Measurements from ENCODE around the gene KRT27. TPM values are rescaled to one million over a fixed set of nuclear protein-coding genes. Genes with fewer than 3 reads are reported as not detected.

The KRT27 gene
- total and polyA plus RNA-seq, 4 donors: not detected

DNA sequence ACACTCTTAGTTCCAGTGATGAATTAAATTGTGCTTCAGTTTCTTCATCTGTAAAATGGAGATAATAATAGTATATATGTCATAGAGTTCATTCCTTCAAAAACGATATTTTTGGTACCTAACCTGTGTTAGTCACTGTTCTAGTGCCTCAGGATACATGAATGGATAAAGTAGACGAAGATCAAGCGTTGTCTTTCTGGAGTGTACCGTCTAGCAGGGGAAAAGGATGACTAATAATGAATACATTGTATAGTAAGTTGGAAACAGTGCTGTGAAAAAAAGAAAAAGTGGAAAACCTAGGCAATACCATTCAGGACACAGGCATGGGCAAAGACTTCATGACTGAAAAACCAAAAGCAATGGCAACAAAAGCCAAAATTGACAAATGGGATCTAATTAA is 31.5 kb upstream of the KRT27 start:
- Histone ChIP-seq H3K4me1 (ENCODE audit: control insufficient read depth in 1 of 2, insufficient read depth in 2 of 2, low read length in 2 of 2) (peaks cover 3 to 6% of the 10 kb centered on the region in 2 donors), H3K9me3 (ENCODE audit: control insufficient read depth, low read length) (no peaks in the 10 kb centered on the region), H3K4me3 (ENCODE audit: low read length in 2 of 2) (no peak overlapping the region), H3K27me3 (ENCODE audit: control insufficient read depth in 1 of 2, insufficient read depth in 2 of 2, low read length in 1 of 2) (no peaks in the 10 kb centered on the region), H3K36me3 (ENCODE audit: control insufficient read depth in 1 of 2, insufficient read depth in 2 of 2, low read length in 1 of 2) (no peaks in the 10 kb centered on the region), H3K27ac (ENCODE audit: low read depth in 1 of 2, low read length in 2 of 2) (no peak overlapping the region)
- intact Hi-C loops (cut with DNase I): no loop called here
- 58 to 74% methylated on average over 4 of the region's 4 CpGs for WGBS, 2 donors
- ATAC-seq (ENCODE audit: low FRiP score) (no peak), DNase-seq (no peak)

DNA sequence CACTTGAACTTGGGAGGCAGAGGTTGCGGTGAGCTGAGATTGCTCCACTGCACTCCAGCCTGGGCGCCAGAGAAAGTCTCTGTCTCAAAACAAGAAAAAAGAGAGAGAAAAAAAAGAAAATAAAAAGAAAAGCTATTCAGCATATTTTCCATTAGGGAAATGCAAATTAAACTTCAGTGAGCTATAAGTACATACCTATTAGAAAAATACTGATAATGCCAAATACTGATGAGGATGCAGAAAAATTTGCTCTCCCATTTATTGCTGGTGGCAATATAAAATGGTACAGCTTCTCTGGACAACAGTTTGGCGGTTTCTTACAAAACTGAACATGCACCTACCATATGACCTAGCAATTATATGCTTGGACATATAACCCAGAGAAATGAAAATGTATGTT is 30.3 kb upstream of the KRT27 start:
- H3K9me3 ChIP-seq (ENCODE audit: control insufficient read depth, low read length): no peaks in the 10 kb centered on the region
- no peak overlapping the region for H3K27ac ChIP-seq (ENCODE audit: low read depth in 1 of 2, low read length in 2 of 2)
- no peaks in the 10 kb centered on the region for H3K27me3 ChIP-seq (ENCODE audit: control insufficient read depth in 1 of 2, insufficient read depth in 2 of 2, low read length in 1 of 2)
- DNase-seq (no peak), ATAC-seq (ENCODE audit: low FRiP score) (no peak)
- intact Hi-C loops (cut with DNase I): no loop called here
- H3K4me1 ChIP-seq (ENCODE audit: control insufficient read depth in 1 of 2, insufficient read depth in 2 of 2, low read length in 2 of 2): peaks cover 3 to 6% of the 10 kb centered on the region in 2 donors
- 91% methylated on average over 3 of the region's 3 CpGs for WGBS, 2 donors
- H3K4me3 ChIP-seq (ENCODE audit: low read length in 2 of 2): no peak overlapping the region
- no peaks in the 10 kb centered on the region for H3K36me3 ChIP-seq (ENCODE audit: control insufficient read depth in 1 of 2, insufficient read depth in 2 of 2, low read length in 1 of 2)

DNA sequence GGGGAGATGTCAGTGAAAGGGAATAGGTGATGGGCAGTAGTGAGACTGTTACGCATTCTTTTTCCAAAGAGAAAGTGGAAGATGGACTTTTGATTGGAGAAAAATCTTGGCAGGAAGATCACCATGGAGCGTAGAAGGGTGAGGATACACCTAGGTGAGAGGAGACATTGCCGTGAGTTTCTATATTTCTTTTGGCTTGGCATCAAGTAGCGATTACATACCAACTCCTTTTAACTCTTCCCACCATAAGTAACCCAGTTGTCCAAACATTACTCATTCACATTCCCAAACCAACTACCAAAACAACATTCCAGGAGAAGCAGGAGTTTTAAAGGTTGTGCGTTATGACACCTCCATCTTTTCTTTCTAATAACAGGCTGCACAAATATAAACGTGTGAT is 28.1 kb upstream of the KRT27 start:
- H3K27me3 ChIP-seq (ENCODE audit: control insufficient read depth in 1 of 2, insufficient read depth in 2 of 2, low read length in 1 of 2): no peaks in the 10 kb centered on the region
- H3K9me3 ChIP-seq (ENCODE audit: control insufficient read depth, low read length): no peaks in the 10 kb centered on the region
- ATAC-seq (ENCODE audit: low FRiP score): no peak
- intact Hi-C loops (cut with DNase I): no loop called here
- no peak overlapping the region for H3K27ac ChIP-seq (ENCODE audit: low read depth in 1 of 2, low read length in 2 of 2)
- no peak overlapping the region for H3K4me3 ChIP-seq (ENCODE audit: low read length in 2 of 2)
- H3K36me3 ChIP-seq (ENCODE audit: control insufficient read depth in 1 of 2, insufficient read depth in 2 of 2, low read length in 1 of 2): no peaks in the 10 kb centered on the region
- WGBS, 2 donors: 33 to 37% methylated on average over 6 of the region's 6 CpGs
- DNase-seq: no peak
- H3K4me1 ChIP-seq (ENCODE audit: control insufficient read depth in 1 of 2, insufficient read depth in 2 of 2, low read length in 2 of 2): peaks cover 3 to 6% of the 10 kb centered on the region in 2 donors

DNA sequence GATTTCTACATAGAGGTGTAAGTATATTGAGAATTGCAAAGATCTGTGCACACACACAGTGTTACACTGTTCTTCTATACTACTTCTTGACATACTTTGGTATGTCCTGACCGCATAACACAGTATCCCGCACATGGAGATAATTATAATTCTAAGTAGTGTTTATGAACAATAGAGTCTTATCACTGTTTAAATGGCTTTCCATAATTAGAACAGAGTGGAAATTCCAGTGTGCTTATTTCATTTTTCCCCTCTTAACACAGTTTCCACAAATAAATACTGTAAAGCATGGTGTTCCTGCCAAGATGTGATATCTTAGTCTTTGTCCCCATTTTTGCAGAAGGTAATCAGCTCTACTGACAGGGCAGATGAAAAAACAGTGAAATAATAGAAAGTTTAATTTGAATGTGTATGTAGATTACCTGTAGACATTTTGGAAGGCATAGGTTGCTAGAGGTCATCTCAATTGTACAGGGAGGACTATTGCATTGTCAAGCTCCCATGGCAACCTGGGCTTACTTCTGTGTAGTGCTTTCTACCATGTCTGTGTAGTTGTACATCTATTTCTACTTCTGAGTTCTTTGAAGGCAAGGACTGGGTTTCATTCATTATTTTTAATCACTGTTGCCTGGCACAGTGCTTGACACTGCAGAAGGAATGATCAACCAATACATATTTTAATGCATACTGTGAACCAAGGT is 27.5 kb upstream of the KRT27 start:
- intact Hi-C loops (cut with DNase I): loop anchor here (5.0 to 10.0 kb wide), 2 partner anchors 97 to 735 kb away; no protein-coding TSS in a partner anchor
- no peak overlapping the region for H3K4me3 ChIP-seq (ENCODE audit: low read length in 2 of 2)
- peaks cover 3 to 6% of the 10 kb centered on the region in 2 donors for H3K4me1 ChIP-seq (ENCODE audit: control insufficient read depth in 1 of 2, insufficient read depth in 2 of 2, low read length in 2 of 2)
- WGBS, 2 donors: 3 to 5% methylated on average over 2 of the region's 2 CpGs
- ATAC-seq (ENCODE audit: low FRiP score) (no peak), DNase-seq (no peak)
- peaks cover 2% of the 10 kb centered on the region for H3K9me3 ChIP-seq (ENCODE audit: control insufficient read depth, low read length)
- no peaks in the 10 kb centered on the region for H3K27me3 ChIP-seq (ENCODE audit: control insufficient read depth in 1 of 2, insufficient read depth in 2 of 2, low read length in 1 of 2)
- no peaks in the 10 kb centered on the region for H3K36me3 ChIP-seq (ENCODE audit: control insufficient read depth in 1 of 2, insufficient read depth in 2 of 2, low read length in 1 of 2)
- no peak overlapping the region for H3K27ac ChIP-seq (ENCODE audit: low read depth in 1 of 2, low read length in 2 of 2)

DNA sequence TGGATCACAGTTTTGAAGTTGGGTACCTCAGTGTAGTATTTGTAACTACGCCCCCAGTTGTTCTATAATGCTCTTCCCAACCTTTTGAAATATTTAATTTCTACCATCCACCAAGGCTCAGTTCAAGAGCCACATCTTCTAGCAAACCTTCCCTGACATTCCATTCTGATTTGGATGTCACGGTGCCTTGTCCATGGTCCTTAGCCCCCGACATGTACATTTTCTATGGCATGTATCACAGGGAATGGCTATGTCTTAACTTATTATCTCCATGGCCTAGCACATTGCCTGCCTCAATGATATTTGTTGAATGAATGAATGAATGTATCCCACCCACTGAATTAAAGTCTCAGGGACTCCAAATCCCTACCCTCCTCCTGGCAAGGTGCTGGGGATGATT is 23.8 kb upstream of the KRT27 start:
- H3K4me1 ChIP-seq (ENCODE audit: control insufficient read depth in 1 of 2, insufficient read depth in 2 of 2, low read length in 2 of 2): peaks cover 3 to 6% of the 10 kb centered on the region in 2 donors
- no peak overlapping the region for H3K27ac ChIP-seq (ENCODE audit: low read depth in 1 of 2, low read length in 2 of 2)
- ATAC-seq (ENCODE audit: low FRiP score): no peak
- H3K4me3 ChIP-seq (ENCODE audit: low read length in 2 of 2): no peak overlapping the region
- no peaks in the 10 kb centered on the region for H3K36me3 ChIP-seq (ENCODE audit: control insufficient read depth in 1 of 2, insufficient read depth in 2 of 2, low read length in 1 of 2)
- H3K27me3 ChIP-seq (ENCODE audit: control insufficient read depth in 1 of 2, insufficient read depth in 2 of 2, low read length in 1 of 2): no peaks in the 10 kb centered on the region
- 83 to 87% methylated on average over 3 of the region's 3 CpGs for WGBS, 2 donors
- H3K9me3 ChIP-seq (ENCODE audit: control insufficient read depth, low read length): peaks cover 2% of the 10 kb centered on the region
- intact Hi-C loops (cut with DNase I): loop anchor here (5.0 to 10.0 kb wide), 2 partner anchors 101 to 739 kb away; no protein-coding TSS in a partner anchor
- DNase-seq: no peak

DNA sequence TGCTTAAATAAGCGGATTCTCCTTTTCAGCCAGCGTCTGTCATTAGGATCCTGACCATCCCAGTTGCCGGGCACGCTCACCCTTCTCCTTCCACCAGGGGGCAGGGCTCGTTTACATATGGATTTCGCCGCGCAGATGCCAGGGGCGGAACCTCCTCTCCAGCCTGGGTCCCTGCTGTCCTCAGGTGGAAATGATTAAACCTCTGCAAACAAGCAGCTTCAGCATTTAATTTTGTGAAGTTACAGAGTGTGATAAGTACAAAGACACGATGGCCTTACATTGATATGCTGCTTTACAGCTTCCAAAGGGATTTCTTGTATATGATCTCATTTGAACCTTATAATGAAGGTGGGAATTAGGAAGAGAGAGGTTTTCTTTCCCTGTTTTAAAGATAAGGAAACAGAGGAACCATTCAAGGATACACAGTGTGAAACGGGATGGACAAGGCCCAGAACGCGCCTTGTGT is 21.3 kb upstream of the KRT27 start:
- Histone ChIP-seq H3K36me3 (ENCODE audit: control insufficient read depth in 1 of 2, insufficient read depth in 2 of 2, low read length in 1 of 2) (no peaks in the 10 kb centered on the region), H3K27me3 (ENCODE audit: control insufficient read depth in 1 of 2, insufficient read depth in 2 of 2, low read length in 1 of 2) (no peaks in the 10 kb centered on the region), H3K4me1 (ENCODE audit: control insufficient read depth in 1 of 2, insufficient read depth in 2 of 2, low read length in 2 of 2) (no peaks in the 10 kb centered on the region), H3K4me3 (ENCODE audit: low read length in 2 of 2) (no peak overlapping the region), H3K9me3 (ENCODE audit: control insufficient read depth, low read length) (peaks cover 2% of the 10 kb centered on the region), H3K27ac (ENCODE audit: low read depth in 1 of 2, low read length in 2 of 2) (no peak overlapping the region)
- WGBS, 2 donors: 14 to 15% methylated on average over 13 of the region's 13 CpGs
- DNase-seq: peak; percentile 75 to 90
- ATAC-seq (ENCODE audit: low FRiP score): peak; percentile 74
- intact Hi-C loops (cut with DNase I): loop anchor here (2.0 to 10.0 kb wide), 4 partner anchors 519 to 863 kb away; no protein-coding TSS in a partner anchor

DNA sequence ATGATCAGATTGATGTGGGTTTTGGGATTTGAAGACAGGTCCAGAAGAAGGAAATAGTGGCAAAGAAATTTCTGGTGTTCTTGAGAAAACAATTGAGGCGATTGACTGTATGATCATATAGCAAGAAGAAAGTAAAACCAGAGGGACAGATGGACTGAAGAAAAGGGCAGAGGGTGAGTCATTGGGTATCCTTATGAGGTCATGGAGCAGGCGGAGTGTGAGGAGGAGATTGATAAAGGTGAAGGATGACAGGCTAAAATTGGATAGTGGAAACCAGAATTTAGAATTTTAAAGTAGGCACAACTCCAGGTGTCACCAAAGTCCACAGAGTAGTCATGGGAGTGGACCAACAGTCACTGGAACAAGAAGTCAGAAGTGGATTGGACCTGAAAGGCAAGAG is 18.8 kb upstream of the KRT27 start:
- 61 to 64% methylated on average over 2 of the region's 2 CpGs for WGBS, 2 donors
- intact Hi-C loops (cut with DNase I): loop anchor here (5.0 to 10.0 kb wide), 3 partner anchors 521 to 746 kb away; no protein-coding TSS in a partner anchor
- DNase-seq (no peak), ATAC-seq (ENCODE audit: low FRiP score) (no peak)
- no peaks in the 10 kb centered on the region for H3K4me1 ChIP-seq (ENCODE audit: control insufficient read depth in 1 of 2, insufficient read depth in 2 of 2, low read length in 2 of 2)
- no peak overlapping the region for H3K4me3 ChIP-seq (ENCODE audit: low read length in 2 of 2)
- no peak overlapping the region for H3K27ac ChIP-seq (ENCODE audit: low read depth in 1 of 2, low read length in 2 of 2)
- no peaks in the 10 kb centered on the region for H3K36me3 ChIP-seq (ENCODE audit: control insufficient read depth in 1 of 2, insufficient read depth in 2 of 2, low read length in 1 of 2)
- H3K9me3 ChIP-seq (ENCODE audit: control insufficient read depth, low read length): peaks cover 2% of the 10 kb centered on the region
- no peaks in the 10 kb centered on the region for H3K27me3 ChIP-seq (ENCODE audit: control insufficient read depth in 1 of 2, insufficient read depth in 2 of 2, low read length in 1 of 2)

DNA sequence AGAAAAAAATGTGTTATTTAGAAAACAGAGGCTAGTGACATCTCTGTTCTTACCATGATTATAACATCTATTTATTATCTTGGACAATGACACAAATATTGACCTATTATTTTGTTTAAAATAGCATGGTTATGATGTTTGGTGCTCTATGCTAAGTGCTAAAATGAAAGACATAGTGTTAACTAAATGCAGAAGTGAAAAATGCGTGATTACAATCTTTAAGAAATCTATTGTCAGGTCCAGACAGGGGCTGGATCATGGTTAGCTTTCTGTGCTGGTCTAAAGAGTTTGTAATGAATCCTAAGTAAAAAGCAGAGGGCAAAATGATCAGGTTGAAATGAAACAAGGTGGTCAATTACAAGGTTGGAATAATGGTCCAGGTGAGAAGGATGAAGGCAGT is 18.0 kb upstream of the KRT27 start:
- Histone ChIP-seq H3K4me1 (ENCODE audit: control insufficient read depth in 1 of 2, insufficient read depth in 2 of 2, low read length in 2 of 2) (no peaks in the 10 kb centered on the region), H3K36me3 (ENCODE audit: control insufficient read depth in 1 of 2, insufficient read depth in 2 of 2, low read length in 1 of 2) (no peaks in the 10 kb centered on the region), H3K4me3 (ENCODE audit: low read length in 2 of 2) (no peak overlapping the region), H3K27me3 (ENCODE audit: control insufficient read depth in 1 of 2, insufficient read depth in 2 of 2, low read length in 1 of 2) (no peaks in the 10 kb centered on the region), H3K27ac (ENCODE audit: low read depth in 1 of 2, low read length in 2 of 2) (no peak overlapping the region), H3K9me3 (ENCODE audit: control insufficient read depth, low read length) (peaks cover 1% of the 10 kb centered on the region)
- DNase-seq (no peak), ATAC-seq (ENCODE audit: low FRiP score) (no peak)
- WGBS, 2 donors: 76 to 80% methylated on average over 1 of the region's 1 CpG
- intact Hi-C loops (cut with DNase I): loop anchor here (5.0 to 10.0 kb wide), 3 partner anchors 522 to 747 kb away; no protein-coding TSS in a partner anchor

DNA sequence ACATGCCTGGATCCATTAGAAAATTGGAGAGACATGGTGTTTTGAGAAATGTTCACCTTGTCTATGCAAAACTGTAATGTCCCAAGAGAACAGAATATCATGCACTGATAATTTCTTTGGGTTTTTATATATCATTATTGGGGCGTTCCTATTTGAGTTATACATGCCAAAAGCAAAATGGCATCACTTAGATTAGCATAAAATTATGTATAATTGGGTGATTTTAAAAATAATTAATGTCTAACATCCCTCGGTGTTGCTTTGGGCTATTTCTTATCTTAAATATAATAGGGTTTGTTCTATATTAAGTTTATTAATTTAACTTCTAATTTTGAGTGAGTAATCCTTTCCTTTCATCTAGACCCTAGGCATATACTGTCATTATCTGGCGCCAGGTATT is 17.5 kb upstream of the KRT27 start, which contains the start of gene KRT28:
KRT28 (minus strand) TSS at position 101 of the 400 bp plus-strand sequence; CDS start at position 35, 66 bp downstream.
- Histone ChIP-seq H3K36me3 (ENCODE audit: control insufficient read depth in 1 of 2, insufficient read depth in 2 of 2, low read length in 1 of 2) (no peaks in the 10 kb centered on the region), H3K27ac (ENCODE audit: low read depth in 1 of 2, low read length in 2 of 2) (no peak within 1 kb of the TSS), H3K27me3 (ENCODE audit: control insufficient read depth in 1 of 2, insufficient read depth in 2 of 2, low read length in 1 of 2) (no peaks in the 10 kb centered on the region), H3K4me3 (ENCODE audit: low read length in 2 of 2) (no peak within 1 kb of the TSS), H3K4me1 (ENCODE audit: control insufficient read depth in 1 of 2, insufficient read depth in 2 of 2, low read length in 2 of 2) (no peaks in the 10 kb centered on the region), H3K9me3 (ENCODE audit: control insufficient read depth, low read length) (no peaks in the 10 kb centered on the region)
- intact Hi-C loops (cut with DNase I): loop anchor here (5.0 to 10.0 kb wide), 3 partner anchors 522 to 747 kb away; no protein-coding TSS in a partner anchor
- no peak for DNase-seq
- 69 to 71% methylated on average over 3 of the region's 3 CpGs for WGBS, 2 donors
- no peak for ATAC-seq (ENCODE audit: low FRiP score)
